Skeletal muscle satellite cell (primary cell): ENCODE measurements around the gene MYO18B.

Source experiments
- H3K27me3 ChIP-seq: 2 replicates; pipeline ENCODE4 v1.7.0; 2013; ENCODE audit warnings: low read length; ENCODE audit not compliant: control insufficient read depth, insufficient read depth
- H3K36me3 ChIP-seq: 2 replicates; pipeline ENCODE4 v1.7.0; 2013; ENCODE audit warnings: mild to moderate bottlenecking, control low read depth, low read length; ENCODE audit not compliant: insufficient read depth
- H3K4me1 ChIP-seq: 2 replicates; pipeline ENCODE4 v1.7.0; 2013; ENCODE audit warnings: low read length; ENCODE audit not compliant: control insufficient read depth, insufficient read depth
- H3K4me2 ChIP-seq: 2 replicates; pipeline ENCODE4 v1.7.0; 2013; ENCODE audit warnings: mild to moderate bottlenecking, low read length
- H3K4me3 ChIP-seq: 2 replicates; pipeline ENCODE4 v1.7.0; 2013; ENCODE audit warnings: low read length
- H3K9ac ChIP-seq: 2 replicates; pipeline ENCODE4 v1.7.0; 2013; ENCODE audit warnings: mild to moderate bottlenecking, low read depth, low read length, moderate library complexity
- H3K9me3 ChIP-seq: replicated peaks from 2 replicates; pipeline ENCODE4 v1.7.0; 2013; ENCODE audit warnings: mild to moderate bottlenecking, control low read depth, low read length

The MYO18B gene

DNA sequence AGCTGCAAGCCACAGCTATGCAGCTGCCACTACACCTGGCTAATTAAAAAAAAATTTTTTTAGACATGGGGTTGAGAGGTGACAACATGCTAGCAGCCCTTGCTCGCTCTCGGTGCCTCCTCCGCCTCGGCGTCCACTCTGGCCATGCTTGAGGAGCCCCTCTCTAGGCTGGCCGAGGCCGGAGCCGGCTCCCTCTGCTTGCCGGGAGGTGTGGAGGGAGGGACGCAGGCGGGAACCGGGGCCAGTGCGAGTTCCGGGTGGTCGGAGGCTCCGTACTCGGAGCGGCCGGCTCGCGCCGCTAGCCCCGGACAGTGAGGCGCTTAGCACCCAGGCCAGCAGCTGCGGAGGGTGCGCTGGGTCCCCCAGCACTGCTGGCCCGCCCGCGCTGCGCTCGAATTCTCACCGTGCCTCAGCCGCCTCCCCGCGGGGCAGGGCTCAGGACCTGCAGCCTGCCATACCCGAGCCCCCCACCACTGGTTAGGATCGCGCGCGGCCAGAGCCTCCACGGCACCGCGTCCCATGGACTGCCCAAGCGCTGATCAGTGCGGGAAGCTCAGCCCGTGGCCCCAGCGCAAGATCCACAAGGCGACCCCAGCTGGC lies 10.7 kb downstream of the MYO18B start:
- Histone ChIP-seq H3K9me3 (no peaks in the 10 kb centered on the region), H3K4me1 (peaks cover 68% of the 10 kb centered on the region), H3K27me3 (no peaks in the 10 kb centered on the region), H3K4me3 (no peak overlapping the region), H3K36me3 (peaks cover 22% of the 10 kb centered on the region), H3K4me2 (no peak overlapping the region), H3K9ac (no peak overlapping the region)

DNA sequence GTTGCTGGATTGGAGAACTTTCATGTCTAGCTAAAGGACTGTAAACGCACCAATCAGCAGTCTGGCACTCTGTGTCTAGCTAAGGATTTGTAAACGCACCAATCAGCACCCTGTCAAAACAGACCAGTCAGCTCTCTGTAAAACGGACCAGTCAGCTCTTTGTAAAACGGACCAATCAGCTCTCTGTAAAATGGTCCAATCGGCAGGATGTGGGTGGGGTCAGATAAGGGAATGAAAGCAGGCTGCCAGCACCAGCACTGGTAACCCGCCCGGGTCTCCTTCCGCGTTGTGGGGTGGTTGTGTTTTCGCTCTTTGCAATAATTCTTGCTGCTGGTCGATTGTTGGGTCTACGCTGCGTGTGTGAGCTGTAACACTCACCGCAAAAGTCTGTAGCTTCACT lies 11.3 kb downstream of the MYO18B start:
- Histone ChIP-seq H3K9ac (no peak overlapping the region), H3K4me2 (no peak overlapping the region), H3K27me3 (no peaks in the 10 kb centered on the region), H3K4me3 (no peak overlapping the region), H3K9me3 (no peaks in the 10 kb centered on the region), H3K36me3 (peaks cover 22% of the 10 kb centered on the region), H3K4me1 (peaks cover 68% of the 10 kb centered on the region)

DNA sequence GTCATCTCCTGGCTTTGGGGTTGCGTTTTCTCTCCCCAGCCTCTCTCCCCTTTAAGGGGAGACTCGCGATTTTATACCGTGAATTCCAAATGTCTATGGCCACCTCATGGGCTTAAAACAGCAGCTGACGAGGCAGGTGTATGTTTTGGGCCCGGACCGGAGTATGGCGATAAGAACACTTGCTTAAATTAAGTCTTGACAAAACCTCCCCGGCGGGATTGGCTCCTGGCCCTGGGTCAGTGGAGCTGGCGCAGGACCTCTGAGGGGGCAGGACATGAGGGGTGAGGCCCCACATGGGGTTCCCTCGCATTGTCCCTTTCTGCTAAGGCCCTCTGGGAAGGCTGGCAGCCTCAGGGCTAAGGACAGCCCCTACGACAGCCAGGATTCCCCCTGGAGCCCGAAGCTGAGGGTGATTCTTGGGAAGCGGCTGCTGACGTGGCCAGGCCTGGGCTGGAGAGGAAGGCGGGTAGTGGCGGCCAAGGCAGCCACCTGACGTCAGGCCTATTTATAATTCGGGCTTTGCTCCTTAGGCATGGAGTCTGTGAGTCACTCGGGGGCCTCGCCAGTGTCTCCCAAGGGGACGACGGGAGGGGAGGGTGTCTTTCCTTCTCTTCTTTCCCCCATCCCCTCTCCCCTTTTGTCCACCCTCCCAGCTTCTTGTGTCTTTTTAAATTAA lies 12.7 kb downstream of the MYO18B start:
- peak overlapping the region; percentile 80 for H3K4me2 ChIP-seq

DNA sequence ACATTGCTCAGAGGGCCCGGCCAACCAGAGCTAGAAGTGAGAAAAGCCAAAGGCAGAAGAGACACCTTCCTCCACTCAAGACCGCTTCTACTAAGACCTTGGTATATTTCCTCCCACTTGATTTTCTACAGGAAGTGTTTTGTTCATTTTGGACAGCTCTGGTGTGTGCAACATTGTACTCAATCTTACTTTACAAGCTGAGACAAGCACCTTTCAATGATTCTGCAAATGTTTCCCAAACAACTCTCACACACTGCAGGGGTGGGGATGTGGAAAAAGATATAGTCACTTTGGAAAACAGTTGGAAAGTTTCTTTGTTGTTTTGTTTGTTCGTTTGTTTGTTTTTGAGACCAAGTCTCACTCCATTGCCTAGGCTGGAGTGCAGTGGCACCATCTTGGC lies 15.7 kb downstream of the MYO18B start:
- H3K4me3 ChIP-seq = no peak overlapping the region
- peaks cover 31% of the 10 kb centered on the region for H3K36me3 ChIP-seq
- peak overlapping the region; percentile 63 for H3K4me2 ChIP-seq
- H3K4me1 ChIP-seq = peaks cover 65% of the 10 kb centered on the region
- no peaks in the 10 kb centered on the region for H3K27me3 ChIP-seq
- no peaks in the 10 kb centered on the region for H3K9me3 ChIP-seq
- H3K9ac ChIP-seq = peak overlapping the region; percentile 29

More for the DNA sequence above, 12.7 kb downstream of the MYO18B start:
- Histone ChIP-seq H3K9me3 (no peaks in the 10 kb centered on the region), H3K4me1 (peaks cover 68% of the 10 kb centered on the region), H3K9ac (peak overlapping the region; percentile 90), H3K4me3 (peak overlapping the region; percentile 42), H3K36me3 (peaks cover 22% of the 10 kb centered on the region), H3K27me3 (no peaks in the 10 kb centered on the region)

DNA sequence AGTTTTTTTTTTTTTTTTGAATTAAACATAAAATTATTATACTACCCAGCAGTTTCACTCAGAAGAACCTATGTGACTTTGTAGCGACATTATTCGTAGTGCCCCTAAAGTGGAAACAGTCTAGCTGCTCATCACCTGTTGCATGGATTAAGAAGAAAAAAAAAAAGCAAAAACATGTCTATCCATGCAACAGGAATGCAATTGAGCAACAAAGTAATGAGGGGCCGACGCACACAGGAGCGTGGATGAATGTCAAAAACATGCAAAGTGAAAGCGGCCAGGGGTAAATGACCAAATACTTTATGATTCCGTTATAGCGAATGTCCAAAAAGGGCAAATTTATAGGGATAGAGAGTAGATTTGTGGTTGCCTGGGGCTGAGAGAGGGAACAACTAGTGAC lies 16.3 kb downstream of the MYO18B start:
- Histone ChIP-seq H3K9me3 (no peaks in the 10 kb centered on the region), H3K4me2 (peak overlapping the region; percentile 63), H3K36me3 (peaks cover 38% of the 10 kb centered on the region), H3K9ac (peak overlapping the region; percentile 29), H3K27me3 (no peaks in the 10 kb centered on the region), H3K4me1 (peaks cover 71% of the 10 kb centered on the region), H3K4me3 (no peak overlapping the region)

DNA sequence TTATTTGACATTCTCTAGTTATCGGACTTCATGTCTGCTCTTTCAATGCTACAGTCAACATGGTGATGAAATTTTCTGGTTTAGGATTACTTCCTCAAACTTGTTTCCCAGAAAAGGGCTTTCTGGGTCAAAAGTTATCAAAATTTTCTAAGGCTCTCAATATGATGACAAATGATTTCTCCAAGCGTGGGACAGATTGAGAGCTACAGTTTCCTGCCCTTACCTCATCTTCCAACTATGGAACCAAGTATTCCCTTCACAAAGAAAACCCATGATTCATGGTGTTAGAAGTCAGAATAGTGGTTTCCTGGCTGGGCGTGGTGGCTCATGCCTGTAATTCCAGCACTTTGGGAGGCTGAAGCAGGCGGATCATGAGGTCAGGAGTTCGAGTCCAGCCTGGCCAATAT lies 17.8 kb downstream of the MYO18B start:
- Histone ChIP-seq H3K36me3 (peaks cover 43% of the 10 kb centered on the region), H3K9me3 (no peaks in the 10 kb centered on the region), H3K4me3 (no peak overlapping the region), H3K4me1 (peaks cover 63% of the 10 kb centered on the region), H3K27me3 (no peaks in the 10 kb centered on the region), H3K4me2 (peak overlapping the region; percentile 20), H3K9ac (peak overlapping the region; percentile 29)

DNA sequence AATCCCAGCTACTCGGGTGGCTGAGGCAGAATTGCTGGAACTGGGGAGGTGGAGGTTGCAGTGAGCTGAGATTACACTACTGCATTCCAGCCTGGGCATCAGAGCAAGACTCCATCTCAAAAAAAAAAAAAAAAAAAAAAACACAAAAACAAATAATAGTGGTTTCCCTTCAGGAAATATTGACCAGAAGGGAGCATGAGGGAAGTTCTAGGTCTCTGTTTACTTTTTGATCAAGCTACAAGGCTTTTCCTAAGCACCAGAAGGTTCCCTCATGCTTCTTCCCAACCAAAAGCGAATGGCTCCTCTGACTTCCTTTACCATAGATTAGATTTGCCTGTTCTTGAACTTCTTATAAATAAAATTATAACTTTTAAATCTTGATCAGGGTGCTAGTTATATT lies 18.3 kb downstream of the MYO18B start:
- Histone ChIP-seq H3K9me3 (no peaks in the 10 kb centered on the region), H3K4me3 (no peak overlapping the region), H3K36me3 (peaks cover 46% of the 10 kb centered on the region), H3K4me1 (peaks cover 58% of the 10 kb centered on the region), H3K4me2 (no peak overlapping the region), H3K27me3 (no peaks in the 10 kb centered on the region), H3K9ac (peak overlapping the region; percentile 22)

DNA sequence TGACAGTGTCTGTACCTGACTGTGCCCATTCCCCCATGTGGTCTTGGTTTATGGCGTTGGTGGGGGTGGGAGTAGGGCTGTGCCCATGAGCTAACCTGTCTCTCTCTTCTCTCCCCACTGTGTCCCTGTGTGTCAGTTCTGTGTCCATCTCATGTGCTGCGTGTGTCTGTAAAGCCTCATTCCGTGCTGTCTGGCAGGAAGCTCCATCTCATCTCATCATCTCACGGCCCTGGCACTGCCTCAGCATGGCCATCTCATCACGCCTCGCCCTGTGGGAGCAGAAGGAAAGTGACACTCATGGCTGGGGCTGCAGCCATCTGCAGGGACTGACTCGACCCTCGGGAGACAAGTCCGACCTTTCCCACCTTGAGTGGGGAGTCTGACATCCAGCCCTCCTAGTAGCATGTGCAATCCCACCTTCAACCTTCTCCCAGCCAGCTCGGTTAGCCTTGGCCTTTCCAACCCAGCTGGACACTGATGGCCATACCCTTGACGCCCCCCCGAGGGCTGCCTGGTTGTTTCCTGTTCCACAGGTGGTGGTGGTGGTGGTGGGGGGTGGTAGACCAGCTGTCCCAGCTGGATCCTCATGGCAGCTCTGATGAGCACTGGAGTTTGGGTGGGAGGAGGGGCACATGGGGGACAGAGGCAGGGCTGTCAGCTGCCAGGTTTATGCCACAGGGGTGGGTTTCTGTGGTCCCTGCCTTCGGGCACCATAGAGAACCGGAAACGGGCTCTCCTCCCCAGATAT lies 19.0 kb downstream of the MYO18B start:
- Histone ChIP-seq H3K4me2 (no peak overlapping the region), H3K9me3 (peaks cover under 1% of the 10 kb centered on the region), H3K4me3 (no peak overlapping the region), H3K9ac (peak overlapping the region; percentile 22), H3K27me3 (no peaks in the 10 kb centered on the region), H3K4me1 (peaks cover 54% of the 10 kb centered on the region), H3K36me3 (peaks cover 48% of the 10 kb centered on the region)

DNA sequence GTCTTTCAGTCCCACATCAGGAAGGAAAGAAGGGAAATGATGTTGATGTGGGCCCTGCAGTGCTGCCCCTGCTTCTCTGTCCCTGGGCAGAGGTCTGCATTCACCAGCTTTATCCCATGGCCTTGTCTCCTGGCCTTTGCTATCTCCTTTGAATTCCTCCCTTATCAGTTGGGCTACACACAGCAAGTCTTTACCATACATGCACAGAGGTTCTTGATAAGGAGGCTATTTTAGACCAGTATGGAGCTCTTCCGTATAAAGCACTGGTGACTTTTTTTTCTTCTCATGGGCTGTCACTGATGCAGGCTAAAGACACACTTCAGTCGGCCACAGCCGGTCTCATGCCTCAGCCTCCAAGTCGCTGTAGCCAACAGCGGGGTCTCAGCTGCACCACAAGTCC lies 20.2 kb downstream of the MYO18B start:
- H3K4me2 ChIP-seq = no peak overlapping the region
- H3K4me1 ChIP-seq = peaks cover 52% of the 10 kb centered on the region
- H3K9ac ChIP-seq = no peak overlapping the region
- H3K27me3 ChIP-seq = no peaks in the 10 kb centered on the region
- peaks cover 9% of the 10 kb centered on the region for H3K9me3 ChIP-seq
- peaks cover 59% of the 10 kb centered on the region for H3K36me3 ChIP-seq
- H3K4me3 ChIP-seq = no peak overlapping the region

DNA sequence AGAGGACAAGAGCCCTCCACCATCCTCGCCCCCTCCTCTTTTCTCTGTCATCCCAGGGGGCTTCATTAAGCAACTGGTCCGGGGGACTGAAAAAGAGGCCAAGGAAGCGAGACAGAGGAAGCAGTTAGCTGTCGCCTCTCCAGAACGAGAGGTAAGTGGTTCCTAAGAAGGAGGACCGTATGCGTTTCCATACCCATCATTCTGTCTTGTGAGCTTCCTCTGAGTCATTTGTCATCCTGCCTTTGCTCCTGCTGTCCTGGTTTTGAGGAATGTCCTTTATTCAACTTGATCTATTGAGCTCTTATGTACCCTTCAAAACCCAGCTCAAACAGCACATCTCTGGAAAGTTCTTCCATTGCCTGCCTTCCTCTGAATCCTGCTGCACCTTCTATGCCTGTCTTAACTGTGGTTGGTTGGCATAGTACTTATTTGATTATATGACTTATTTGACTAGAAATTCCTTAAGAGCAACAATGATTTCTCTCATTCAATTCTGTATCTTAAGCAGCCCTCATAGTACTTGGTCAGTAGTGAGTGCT lies 21.3 kb downstream of the MYO18B start:
- Histone ChIP-seq H3K9ac (no peak overlapping the region), H3K4me2 (no peak overlapping the region), H3K9me3 (peaks cover 9% of the 10 kb centered on the region), H3K4me1 (peaks cover 41% of the 10 kb centered on the region), H3K4me3 (no peak overlapping the region), H3K27me3 (no peaks in the 10 kb centered on the region), H3K36me3 (peaks cover 71% of the 10 kb centered on the region)

DNA sequence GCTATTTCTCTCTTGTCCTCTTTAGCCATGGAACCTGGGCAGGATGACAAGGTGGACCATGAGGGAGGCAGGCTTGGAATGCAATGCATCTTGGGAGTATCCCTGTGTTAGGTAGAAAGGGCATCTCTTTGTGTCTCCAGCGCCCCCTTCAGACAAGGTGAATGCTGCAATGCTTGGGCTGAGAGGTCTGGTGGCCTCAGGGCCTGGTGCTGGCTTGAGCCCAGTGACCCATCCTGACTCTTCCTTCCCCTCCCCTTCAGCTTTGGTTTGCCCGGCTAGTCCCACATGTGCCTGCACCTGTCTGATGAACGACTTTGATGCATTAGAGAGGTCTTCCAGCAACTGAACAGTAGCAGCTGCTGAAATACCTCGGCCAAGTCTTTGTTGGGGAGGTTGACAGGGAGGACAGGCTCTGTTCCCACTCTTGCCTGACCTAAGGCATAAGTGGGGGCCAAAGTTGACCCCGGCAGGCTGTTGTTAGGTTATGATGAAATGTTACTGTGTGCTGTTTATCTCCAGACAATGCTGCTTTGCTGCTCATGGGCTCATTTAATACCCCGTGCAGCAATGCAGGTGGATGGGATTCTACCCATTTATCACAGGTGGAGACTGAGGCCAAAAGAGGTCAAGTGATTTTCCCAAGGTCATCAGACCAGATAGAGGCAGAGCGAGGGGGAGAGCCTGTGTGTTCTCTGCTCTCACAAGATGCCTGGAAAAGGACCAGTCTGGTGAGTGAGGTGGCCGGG lies 22.5 kb downstream of the MYO18B start:
- H3K9me3 ChIP-seq = peaks cover 9% of the 10 kb centered on the region
- H3K4me1 ChIP-seq = peaks cover 29% of the 10 kb centered on the region
- H3K4me3 ChIP-seq = no peak overlapping the region
- no peaks in the 10 kb centered on the region for H3K27me3 ChIP-seq
- H3K4me2 ChIP-seq = no peak overlapping the region
- H3K9ac ChIP-seq = no peak overlapping the region
- peaks cover 82% of the 10 kb centered on the region for H3K36me3 ChIP-seq
